Posterior vena cava (tissue), 2 donors: Measurements from ENCODE around the gene MIA. TPM values are rescaled to one million over a fixed set of nuclear protein-coding genes. Genes with fewer than 3 reads are reported as not detected.
A peak's percentile ranks its signal among the peaks of the same experiment; 100 is the strongest.
"Not testable (repeated sequence)": the region's sequence is repeated elsewhere in the genome, so short reads cannot be mapped to it uniquely, and the experiment has no call there.

Experiments used
- DNase-seq: peaks from one replicate; pipeline ENCODE4 v3.0.0-alpha.2; 2020; ENCODE audit warnings: low spot score
- intact Hi-C, 2 donors: fragments of 100-400 bp; cut with DNase I; formaldehyde crosslinking; loops; one replicate each; pipeline versions ENCODE4 v1.14.1 to v1.14.2; 2022 to 2023
- total RNA-seq, 2 donors: library from RNA; stranded (reverse); fragmentation: NEBNext Ultra II Directional; extraction: Animal tissue kit (Norgen Biotek cat#: 25700); gene quantifications; one replicate each; pipeline ENCODE4 v1.2.1, GENCODE V29; 2021
- donor health status: DM: yes; HTN: yes; CAD: no.
- donor health status: DM: yes; HTN: yes; CAD: no.

Gene MIA
- total RNA-seq, 2 donors from 2014 or later, result 1.6 TPM; not detected in 1

DNA sequence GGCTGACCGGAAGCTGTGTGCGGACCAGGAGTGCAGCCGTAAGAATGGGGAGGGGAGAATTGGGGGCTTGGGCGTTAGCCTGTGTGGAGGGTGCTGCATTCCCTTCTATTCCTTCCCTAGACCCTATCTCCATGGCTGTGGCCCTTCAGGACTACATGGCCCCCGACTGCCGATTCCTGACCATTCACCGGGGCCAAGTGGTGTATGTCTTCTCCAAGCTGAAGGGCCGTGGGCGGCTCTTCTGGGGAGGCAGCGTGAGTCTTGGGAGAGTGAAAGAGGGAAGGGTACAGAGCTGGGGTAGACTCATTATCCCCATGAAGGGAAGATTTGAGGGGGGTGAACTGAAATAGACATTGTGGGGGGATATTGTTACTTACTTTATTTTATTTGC lies 306 bp downstream of the MIA start:
- intact Hi-C loops, result loop anchor here in 1 of 2 donors (2.0 kb wide), 1 partner anchor 19 kb away; no protein-coding TSS in a partner anchor
- no peak for DNase-seq

- DNase-seq, result no peak
- intact Hi-C loops, result no loop called here
These were observed 1.0 kb downstream of the MIA start for GRCh38 chr19:40776364-40776763.

- peak; percentile 93 for DNase-seq
- intact Hi-C loops, result no loop called here
These were observed 1.8 kb downstream of the MIA start for GRCh38 chr19:40776932-40777644.

DNA sequence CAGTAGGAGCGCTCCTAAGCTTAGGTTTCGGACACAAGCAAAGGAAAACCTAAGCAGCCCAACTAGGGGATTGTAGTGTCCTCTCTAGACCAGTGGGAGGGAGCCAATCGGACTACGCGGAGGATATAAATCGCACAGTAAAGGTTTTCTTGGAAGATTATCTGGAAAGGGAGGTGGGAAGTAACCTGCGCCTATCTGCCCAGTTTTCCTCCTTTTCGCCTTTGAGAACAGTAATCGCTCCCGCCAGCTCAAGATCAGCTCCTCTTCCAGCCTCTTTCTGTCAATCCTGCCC lies 2.3 kb downstream of the MIA start:
- no peak for DNase-seq
- intact Hi-C loops, result no loop called here

DNA sequence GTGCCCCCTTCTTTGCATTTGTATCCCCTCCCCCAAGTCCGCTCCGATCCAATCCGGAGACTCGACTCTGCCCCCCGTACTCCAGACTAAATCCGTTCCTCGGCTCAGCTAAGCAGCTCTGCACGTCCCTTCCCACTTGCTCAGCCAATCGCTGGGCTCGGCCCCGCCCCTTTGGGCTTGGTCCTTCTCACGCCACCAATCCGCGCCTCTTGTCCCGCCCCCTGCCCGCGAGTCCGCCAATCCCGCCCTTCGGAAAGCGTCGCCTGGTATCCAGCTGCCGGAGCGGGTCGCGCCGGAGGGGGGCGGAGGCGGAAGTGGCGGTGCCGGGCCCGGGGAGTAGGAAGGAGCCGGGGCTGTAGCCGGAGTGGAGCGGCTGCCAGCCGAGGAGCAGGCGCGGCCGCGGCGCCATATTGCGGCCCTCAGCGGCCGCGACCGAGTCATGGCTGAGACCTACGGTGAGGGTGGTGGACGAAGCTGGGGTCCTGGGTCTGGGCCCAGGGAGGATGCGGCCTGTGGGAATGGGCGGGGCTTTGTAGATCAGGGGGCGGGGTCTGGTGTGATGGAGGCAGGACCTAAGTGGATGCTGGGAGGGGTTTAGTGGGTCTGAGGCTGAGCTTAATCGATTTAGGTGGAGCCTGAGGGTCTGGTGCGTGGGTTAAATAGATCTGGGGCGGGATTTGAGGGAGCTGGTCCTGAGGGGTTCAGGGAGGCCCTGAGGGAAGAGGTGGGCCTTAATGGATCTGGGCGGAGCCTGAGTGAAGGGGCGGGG lies 2.8 kb downstream of the MIA start, which contains the start of gene RAB4B:
Gene RAB4B, plus strand, starts transcription at position 311 of the 769 bp plus-strand sequence. Its CDS starts 129 bp downstream, at position 440.
- intact Hi-C loops, result no loop called here
- peak; percentile 100 for DNase-seq

DNA sequence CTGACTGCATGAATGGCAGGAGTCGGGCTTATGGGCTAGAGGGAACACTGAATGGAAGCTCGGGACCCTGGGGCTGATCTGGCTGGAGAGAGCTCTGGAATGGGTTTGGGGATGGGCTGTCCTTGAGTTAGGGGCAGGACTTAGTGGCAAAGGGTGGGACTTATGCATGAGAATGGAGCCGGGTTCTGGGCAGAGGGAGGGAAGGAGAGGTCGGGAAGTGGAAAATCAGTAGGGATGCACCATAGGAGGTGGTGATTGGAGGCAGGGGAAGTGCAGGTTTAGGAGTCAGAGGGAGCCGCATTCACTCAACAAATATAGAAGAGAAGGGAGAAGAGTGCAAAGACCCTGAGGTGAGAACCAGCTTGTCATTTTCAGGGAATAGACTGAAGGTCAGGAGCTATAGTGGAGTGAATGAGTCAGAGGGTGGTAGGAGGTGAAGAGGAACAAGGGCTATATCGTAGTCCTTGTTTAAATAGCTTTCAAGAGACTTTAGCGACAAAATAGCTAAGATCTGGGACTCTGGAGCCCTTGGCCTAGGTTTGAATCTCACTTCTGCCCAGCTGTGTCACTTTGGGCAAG lies 3.5 kb downstream of the MIA start:
- no peak for DNase-seq
- intact Hi-C loops, result no loop called here

- intact Hi-C loops, result no loop called here
- DNase-seq, result no peak
These were observed 5.3 kb downstream of the MIA start for GRCh38 chr19:40780582-40780981.

DNA sequence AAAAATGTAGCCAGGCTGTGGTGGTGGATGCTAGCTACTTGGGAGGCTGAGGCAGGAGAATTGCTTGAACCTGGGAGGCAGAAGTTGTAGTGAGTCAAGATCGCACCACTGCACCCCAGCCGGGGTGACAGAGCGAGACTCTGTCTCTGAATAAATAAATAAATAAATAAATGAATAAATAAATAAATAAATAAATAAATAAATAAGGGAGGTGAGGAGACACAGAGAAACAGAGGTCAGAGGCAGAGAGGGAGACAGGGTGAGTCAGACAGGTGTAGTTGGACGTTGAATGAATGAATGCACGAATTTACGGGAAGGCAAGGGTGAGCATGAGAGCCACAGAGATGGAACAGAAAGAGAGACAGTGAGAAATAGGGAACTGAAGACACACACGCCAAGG lies 5.8 kb downstream of the MIA start:
- DNase-seq, result no peak

GRCh38 chr19:40783711-40784110 lies 8.4 kb downstream of the MIA start:
- no peak for DNase-seq
- intact Hi-C loops, result no loop called here

More for the DNA sequence above, 5.8 kb downstream of the MIA start:
- intact Hi-C loops, result no loop called here

DNA sequence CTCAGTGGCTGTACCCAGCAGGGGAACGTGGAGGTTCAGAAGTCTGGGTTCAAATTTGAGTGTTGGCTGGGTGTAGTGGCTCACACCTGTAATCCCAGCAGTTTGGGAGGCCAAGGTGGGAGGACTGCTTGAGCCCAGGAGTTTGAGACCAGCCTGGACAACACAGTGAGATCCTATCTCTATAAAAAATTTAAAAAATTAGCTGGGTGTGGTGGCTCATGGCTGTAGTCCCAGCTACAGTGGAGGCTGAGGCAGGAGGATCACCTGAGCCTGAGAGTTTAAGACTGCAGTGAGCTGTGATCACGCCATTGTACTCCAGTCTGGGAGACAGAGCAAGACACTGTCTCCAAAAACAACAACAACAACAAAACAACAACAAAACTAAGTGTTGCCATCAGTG lies 8.8 kb downstream of the MIA start:
- intact Hi-C loops, DNase-seq: not testable (repeated sequence)

- intact Hi-C loops, result no loop called here
These were observed 10.2 kb downstream of the MIA start for GRCh38 chr19:40785526-40785925.

GRCh38 chr19:40786060-40787037 lies 11.0 kb downstream of the MIA start:
- intact Hi-C loops, result no loop called here
- DNase-seq, result no peak

More at GRCh38 chr19:40785526-40785925, 10.2 kb downstream of the MIA start:
- no peak for DNase-seq

- intact Hi-C loops, result no loop called here
- no peak for DNase-seq
These were observed 16.0 kb downstream of the MIA start for GRCh38 chr19:40791349-40791748.

DNA sequence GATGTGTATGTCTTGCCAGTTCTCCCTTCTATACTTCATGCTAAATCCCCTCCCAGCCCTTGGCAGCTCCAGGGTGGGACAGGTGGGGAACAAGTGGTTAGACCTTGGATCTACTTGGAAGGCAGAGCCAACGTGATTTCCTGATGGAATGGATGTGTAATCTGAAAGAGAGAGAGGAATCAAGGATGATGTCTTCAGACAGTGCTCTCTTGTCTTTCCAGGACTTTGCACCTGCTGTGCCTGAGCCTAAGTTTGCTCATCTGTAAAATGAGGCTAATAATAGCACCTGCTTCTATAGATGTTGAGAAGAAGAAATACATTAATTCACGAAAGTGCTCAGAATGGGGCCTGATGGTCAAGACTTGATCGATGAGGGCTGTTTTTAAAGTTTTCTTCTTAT lies 16.7 kb downstream of the MIA start:
- intact Hi-C loops, result no loop called here
- no peak for DNase-seq

GRCh38 chr19:40797166-40797962 lies 22.0 kb downstream of the MIA start:
- no peak for DNase-seq
- intact Hi-C loops, result no loop called here

- intact Hi-C loops, result no loop called here
- peak; percentile 90 for DNase-seq
These were observed 22.8 kb downstream of the MIA start for GRCh38 chr19:40797963-40798682.

GRCh38 chr19:40798683-40799557 lies 23.6 kb downstream of the MIA start, which contains the start of gene EGLN2:
Gene EGLN2, plus strand, starts transcription at chr19:40799191. Its CDS starts 1,382 bp downstream, at chr19:40800573.
- intact Hi-C loops, result no loop called here
- peak; percentile 100 for DNase-seq
